HTR-8/SVneo (cell line): Measurements from ENCODE around the gene FGF21.
"Not testable (repeated sequence)": the region's sequence is repeated elsewhere in the genome, so short reads cannot be mapped to it uniquely, and the experiment has no call there.

Experiments
- DNase-seq: peaks from one replicate; pipeline ENCODE4 v3.0.0; 2011; ENCODE audit warnings: low spot score, mixed read lengths; ENCODE audit not compliant: insufficient read length
- FAIRE-seq: peaks from 2 replicates; lab custom pipeline; 2011; peaks lifted over from hg19 to GRCh38; lab: Jason Lieb, UNC

The FGF21 gene

GRCh38 chr19:48750771-48751504 lies 4.4 kb upstream of the FGF21 start:
- FAIRE-seq (no peak), DNase-seq (no peak)

- FAIRE-seq (peak; percentile 31), DNase-seq (no peak)
These were observed 3.4 kb upstream of the FGF21 start for GRCh38 chr19:48751845-48752495.

GRCh38 chr19:48752496-48753365 lies 2.6 kb upstream of the FGF21 start, which contains the start of gene FUT1:
Gene FUT1 (minus strand): TSS chr19:48752641. CDS start chr19:48751281, 1,360 bp downstream.
- FAIRE-seq (peak; percentile 78), DNase-seq (peak; percentile 71)

GRCh38 chr19:48755787-48756186 lies 463 bp downstream of the FGF21 start:
- DNase-seq (no peak), FAIRE-seq (no peak)

- FAIRE-seq (no peak), DNase-seq (no peak)
These were observed 888 bp downstream of the FGF21 start for GRCh38 chr19:48756212-48756611.

GRCh38 chr19:48756686-48757085 lies 1.4 kb downstream of the FGF21 start:
- FAIRE-seq (no peak), DNase-seq (no peak)

- DNase-seq (no peak), FAIRE-seq (no peak)
These were observed 1.9 kb downstream of the FGF21 start for GRCh38 chr19:48757089-48757675.

GRCh38 chr19:48757741-48758144 lies 2.4 kb downstream of the FGF21 start:
- no peak for DNase-seq
- no peak for FAIRE-seq

GRCh38 chr19:48760504-48761205 lies 5.3 kb downstream of the FGF21 start:
- no peak for DNase-seq
- FAIRE-seq: no peak

GRCh38 chr19:48765816-48766215 lies 10.5 kb downstream of the FGF21 start:
- not testable (repeated sequence) for FAIRE-seq, DNase-seq

GRCh38 chr19:48768171-48768753 lies 12.9 kb downstream of the FGF21 start:
- DNase-seq, FAIRE-seq: not testable (repeated sequence)

- FAIRE-seq (no peak), DNase-seq (no peak)
These were observed 13.8 kb downstream of the FGF21 start for GRCh38 chr19:48768994-48769713.

- no peak for DNase-seq
- FAIRE-seq: no peak
These were observed 14.9 kb downstream of the FGF21 start for GRCh38 chr19:48770266-48770665.

GRCh38 chr19:48770734-48771472 lies 15.6 kb downstream of the FGF21 start:
- FAIRE-seq: no peak
- DNase-seq: no peak

GRCh38 chr19:48772503-48772953 lies 17.2 kb downstream of the FGF21 start:
- DNase-seq: no peak
- FAIRE-seq: no peak

- FAIRE-seq (no peak), DNase-seq (no peak)
These were observed 21.8 kb downstream of the FGF21 start for GRCh38 chr19:48777139-48777538.

GRCh38 chr19:48777720-48778119 lies 22.4 kb downstream of the FGF21 start:
- FAIRE-seq (no peak), DNase-seq (no peak)

- FAIRE-seq (no peak), DNase-seq (no peak)
These were observed 24.3 kb downstream of the FGF21 start for GRCh38 chr19:48779636-48780035.
